Measurements from ENCODE around the gene KRT1.

GRCh38 chr12:52631264-52631663 lies 48.9 kb downstream of the KRT1 start:
- TF ChIP-seq CTCF (IDR thresholded peaks at IDR 0.05 in 8 of 11, conservative IDR thresholded peaks at IDR 0.05 in 3 of 11) = no peak
- TF ChIP-seq POLR2A (IDR thresholded peaks at IDR 0.05) = no peak
- TF ChIP-seq POLR2AphosphoS5 (IDR thresholded peaks at IDR 0.05) = no peak
